Right atrium auricular region (tissue), 2 donors: ENCODE measurements around the gene AP3M1. TPM values are rescaled to one million over a fixed set of nuclear protein-coding genes. Genes with fewer than 3 reads are reported as not detected.

Experiments used
- DNase-seq: peaks from one replicate; pipeline ENCODE4 v3.0.0-alpha.2; 2019; ENCODE audit warnings: low spot score
- H3K27ac ChIP-seq, 2 donors: fragments of 200-600 bp; sonication (generic); 1 replicate in 1 of 2; 2 replicates in 1 of 2; pipeline ENCODE4 v1.5.1; 2016 to 2019
- H3K27me3 ChIP-seq, 2 donors: fragments of 200-600 bp; sonication (generic); one replicate each; pipeline versions ENCODE4 v1.5.1 to v1.6.0; 2017 to 2019
- H3K36me3 ChIP-seq: fragments of 200-600 bp; sonication (generic); one replicate; pipeline ENCODE4 v1.5.1; 2016
- H3K4me1 ChIP-seq, 2 donors: fragments of 200-600 bp; sonication (generic); one replicate each; pipeline versions ENCODE4 v1.5.1 to v1.6.0; 2017 to 2019
- H3K4me3 ChIP-seq, 2 donors: fragments of 200-600 bp; sonication (generic); 1 replicate in 1 of 2; 2 replicates in 1 of 2; pipeline ENCODE4 v1.5.1; 2017 to 2019; ENCODE audit warnings: mild to moderate bottlenecking in 1 of 2, moderate library complexity in 1 of 2
- H3K9me3 ChIP-seq, 2 donors: fragments of 200-600 bp; sonication (generic); one replicate each; pipeline ENCODE4 v1.5.1; 2019
- CTCF ChIP-seq, 2 donors: fragments of 200-600 bp; sonication (generic); IDR thresholded peaks; one replicate each; pipeline ENCODE4 v1.5.1; 2019; ENCODE audit warnings: antibody characterized with exemption in 2 of 2
- total RNA-seq, 2 donors: library from RNA; depleted of rRNA; stranded (reverse); fragments of >200 nt; gene quantifications; one replicate each; pipeline ENCODE4 v1.1.0, GENCODE V29; 2016

AP3M1 gene
- total RNA-seq, 2 donors from 2014 or later: 20.2 to 27.6 TPM

GRCh38 chr10:74167443-74167842, 16.8 kb upstream of the AP3M1 start:
- Histone ChIP-seq H3K36me3 (no peaks in the 10 kb centered on the region), H3K4me3 (no peak overlapping the region), H3K27ac (no peak overlapping the region), H3K9me3 (no peaks in the 10 kb centered on the region), H3K27me3 (no peaks in the 10 kb centered on the region), H3K4me1 (no peaks in the 10 kb centered on the region)
- TF ChIP-seq CTCF (IDR thresholded peaks at IDR 0.05): no peak
- peak; percentile 52 for DNase-seq

GRCh38 chr10:74165530-74165901, 14.9 kb upstream of the AP3M1 start:
- no peak for DNase-seq

GRCh38 chr10:74164716-74165529, 14.3 kb upstream of the AP3M1 start:
- no peak for DNase-seq
- Histone ChIP-seq H3K27me3 (no peaks in the 10 kb centered on the region), H3K4me3 (no peak overlapping the region), H3K27ac (no peak overlapping the region), H3K9me3 (no peaks in the 10 kb centered on the region), H3K4me1 (no peaks in the 10 kb centered on the region), H3K36me3 (no peaks in the 10 kb centered on the region)
- TF ChIP-seq CTCF (IDR thresholded peaks at IDR 0.05): no peak

More at GRCh38 chr10:74165530-74165901, 14.9 kb upstream of the AP3M1 start:
- no peaks in the 10 kb centered on the region for H3K4me1 ChIP-seq
- H3K4me3 ChIP-seq: no peak overlapping the region
- no peak overlapping the region for H3K27ac ChIP-seq
- H3K27me3 ChIP-seq: no peaks in the 10 kb centered on the region
- no peak for TF ChIP-seq CTCF (IDR thresholded peaks at IDR 0.05)
- no peaks in the 10 kb centered on the region for H3K9me3 ChIP-seq
- no peaks in the 10 kb centered on the region for H3K36me3 ChIP-seq

GRCh38 chr10:74163319-74164068, 12.9 kb upstream of the AP3M1 start:
- Histone ChIP-seq H3K4me3 (no peak overlapping the region), H3K27me3 (no peaks in the 10 kb centered on the region), H3K27ac (no peak overlapping the region), H3K36me3 (no peaks in the 10 kb centered on the region), H3K4me1 (no peaks in the 10 kb centered on the region), H3K9me3 (no peaks in the 10 kb centered on the region)
- no peak for TF ChIP-seq CTCF (IDR thresholded peaks at IDR 0.05)
- DNase-seq: no peak

- Histone ChIP-seq H3K27ac (no peak overlapping the region), H3K9me3 (no peaks in the 10 kb centered on the region), H3K27me3 (no peaks in the 10 kb centered on the region), H3K4me3 (no peak overlapping the region), H3K4me1 (peaks cover 0 to 9% of the 10 kb centered on the region in 2 donors), H3K36me3 (no peaks in the 10 kb centered on the region)
- peak; percentile 16 for DNase-seq
- TF ChIP-seq CTCF (IDR thresholded peaks at IDR 0.05): no peak
These were observed 9.4 kb upstream of the AP3M1 start for GRCh38 chr10:74160013-74160412.
